Activated T-helper 1 cell treated with Interleukin-2 at 50 U/mL for 16 hours (primary cell): ENCODE data around the gene PYY.
"Not testable (repeated sequence)": the region's sequence is repeated elsewhere in the genome, so short reads cannot be mapped to it uniquely, and the experiment has no call there.

Experiments used
- DNase-seq: peaks from one replicate; pipeline ENCODE4 v3.0.0-alpha.2; 2020; ENCODE audit warnings: low read depth

Gene PYY

GRCh38 chr17:43978078-43978477 is 24.3 kb upstream of the PYY start:
- DNase-seq, result no peak

- no peak for DNase-seq
Observed at GRCh38 chr17:43976963-43977837, 23.5 kb upstream of the PYY start.

GRCh38 chr17:43975898-43976297 is 22.2 kb upstream of the PYY start:
- no peak for DNase-seq

GRCh38 chr17:43974382-43975266 is 20.9 kb upstream of the PYY start:
- no peak for DNase-seq

GRCh38 chr17:43972444-43973212 is 18.9 kb upstream of the PYY start:
- DNase-seq, result not testable (repeated sequence)

- not testable (repeated sequence) for DNase-seq
Observed at GRCh38 chr17:43971436-43971835, 17.7 kb upstream of the PYY start.

GRCh38 chr17:43970366-43970765 is 16.6 kb upstream of the PYY start:
- no peak for DNase-seq

- no peak for DNase-seq
Observed at GRCh38 chr17:43967251-43967875, 13.6 kb upstream of the PYY start.

GRCh38 chr17:43966276-43966675 is 12.5 kb upstream of the PYY start:
- DNase-seq, result no peak

GRCh38 chr17:43962479-43962878 is 8.7 kb upstream of the PYY start:
- DNase-seq, result no peak

- no peak for DNase-seq
Observed at GRCh38 chr17:43961954-43962353, 8.2 kb upstream of the PYY start.

GRCh38 chr17:43961292-43961691 is 7.6 kb upstream of the PYY start:
- DNase-seq, result not testable (repeated sequence)

GRCh38 chr17:43958748-43959352 is 5.1 kb upstream of the PYY start:
- DNase-seq, result no peak

- DNase-seq, result no peak
Observed at GRCh38 chr17:43956222-43956621, 2.5 kb upstream of the PYY start.

- no peak for DNase-seq
Observed at GRCh38 chr17:43952724-43953666, 745 bp downstream of the PYY start.

GRCh38 chr17:43952351-43952723 is 1.4 kb downstream of the PYY start:
- no peak for DNase-seq

- no peak for DNase-seq
Observed at GRCh38 chr17:43951750-43952149, 2.0 kb downstream of the PYY start.

- DNase-seq, result no peak
Observed at GRCh38 chr17:43950554-43950953, 3.2 kb downstream of the PYY start.

GRCh38 chr17:43949781-43950180 is 4.0 kb downstream of the PYY start:
- no peak for DNase-seq

- DNase-seq, result no peak
Observed at GRCh38 chr17:43946781-43947180, 7.0 kb downstream of the PYY start.
